CD4-positive, alpha-beta memory T cell (primary cell): ENCODE data around the gene STIM1. TPM values are rescaled to one million over a fixed set of nuclear protein-coding genes. Genes with fewer than 3 reads are reported as not detected.
A peak's percentile ranks its signal among the peaks of the same experiment; 100 is the strongest.

Experiments
- CTCF ChIA-PET: fragments of 350-600 bp; sonication (Branson Sonifier 250); formaldehyde crosslinking; loops from one replicate; lab custom pipeline; 2021; ENCODE audit warnings: inconsistent platforms; ENCODE audit not compliant: partially characterized antibody; lab: Charles Lee
- POLR2A ChIA-PET: fragments of 350-600 bp; sonication (Branson Sonifier 250); formaldehyde crosslinking; loops from one replicate; lab custom pipeline; 2021; ENCODE audit not compliant: partially characterized antibody; lab: Charles Lee
- DNase-seq, 5 donors: peaks; one replicate each; pipeline versions ENCODE4 v3.0.0 to v3.0.0-alpha.2; 2020 to 2022; ENCODE audit warnings: mixed read lengths in 1 of 5
- H3K27ac ChIP-seq: one replicate; pipeline ENCODE4 v1.7.0; 2013; ENCODE audit warnings: low read depth, low read length
- H3K27me3 ChIP-seq: 2 replicates; pipeline ENCODE4 v1.7.0; 2013; ENCODE audit warnings: mild to moderate bottlenecking, low read length, moderate library complexity; ENCODE audit not compliant: insufficient read depth
- H3K36me3 ChIP-seq: 2 replicates; pipeline ENCODE4 v1.7.0; 2013; ENCODE audit warnings: mild to moderate bottlenecking, low read length, moderate library complexity; ENCODE audit not compliant: insufficient read depth
- H3K4me1 ChIP-seq: 2 replicates; pipeline ENCODE4 v1.7.0; 2013; ENCODE audit warnings: mild to moderate bottlenecking, low read length, moderate library complexity; ENCODE audit not compliant: insufficient read depth
- H3K4me3 ChIP-seq, 2 donors: one replicate each; pipeline ENCODE4 v1.7.0; 2013; ENCODE audit warnings: low read length in 2 of 2, mild to moderate bottlenecking in 1 of 2
- H3K9me3 ChIP-seq, 2 donors: one replicate each; pipeline ENCODE4 v1.7.0; 2013; ENCODE audit warnings: low read length in 2 of 2, control low read depth in 1 of 2; ENCODE audit not compliant: control insufficient read depth in 1 of 2
- H3K27ac Mint-ChIP-seq, 7 donors: one replicate each; pipeline ENCODE4 v1.8.0; 2020 to 2021; ENCODE audit warnings: mixed read lengths in 7 of 7, mild to moderate bottlenecking in 6 of 7, inconsistent platforms in 3 of 7, moderate library complexity in 3 of 7
- H3K27me3 Mint-ChIP-seq, 2 donors: one replicate each; pipeline ENCODE4 v1.8.0; 2020 to 2021; ENCODE audit warnings: mixed read lengths in 2 of 2
- H3K36me3 Mint-ChIP-seq, 2 donors: one replicate each; pipeline ENCODE4 v1.8.0; 2020 to 2021; ENCODE audit warnings: mixed read lengths in 2 of 2, inconsistent platforms in 1 of 2, mild to moderate bottlenecking in 1 of 2
- H3K4me1 Mint-ChIP-seq, 4 donors: one replicate each; pipeline ENCODE4 v1.8.0; 2020 to 2021; ENCODE audit warnings: mixed read lengths in 4 of 4, mild to moderate bottlenecking in 1 of 4
- H3K4me3 Mint-ChIP-seq, 8 donors: one replicate each; pipeline ENCODE4 v1.8.0; 2020 to 2021; ENCODE audit warnings: mixed read lengths in 8 of 8, mild to moderate bottlenecking in 7 of 8, moderate library complexity in 6 of 8, inconsistent platforms in 3 of 8
- H3K9me3 Mint-ChIP-seq, 8 donors: one replicate each; pipeline ENCODE4 v1.8.0; 2020 to 2021; ENCODE audit warnings: mixed read lengths in 8 of 8, mild to moderate bottlenecking in 5 of 8, inconsistent platforms in 3 of 8, moderate library complexity in 1 of 8
- intact Hi-C: fragments of 100-400 bp; cut with micrococcal nuclease; formaldehyde crosslinking; loops from one replicate; pipeline ENCODE4 v1.15.1; 2023
- polyA plus RNA-seq, 2 donors: library from polyadenylated mRNA; unstranded; fragments of 300-500 nt; fragmentation: Illumina TruSeq; gene quantifications; one replicate each; pipeline ENCODE4 v1.2.3, GENCODE V29; 2021
- total RNA-seq, 2 experiments: library from RNA; stranded (reverse); gene quantifications; one replicate each; pipeline ENCODE4 v1.2.3, GENCODE V29; 2021

The STIM1 gene
- total and polyA plus RNA-seq, 4 experiments from 2014 or later = 27.7 to 87.4 (median 65.5) TPM

GRCh38 chr11:4026389-4026788 lies 170.9 kb downstream of the STIM1 start:
- POLR2A ChIA-PET = interaction anchor here (0.8 kb wide), 1 partner anchor 11 kb away, joined by 4 read pairs; no protein-coding TSS in a partner anchor
- H3K4me3 ChIP-seq = no peak overlapping the region
- no peak overlapping the region for H3K27ac ChIP-seq
- no peaks in the 10 kb centered on the region for H3K27me3 ChIP-seq
- peaks cover 0 to 6% (median 0%) of the 10 kb centered on the region in 8 donors for H3K9me3 Mint-ChIP-seq
- H3K27ac Mint-ChIP-seq = no peak overlapping the region
- intact Hi-C loops = no loop called here
- no peaks in the 10 kb centered on the region for H3K27me3 Mint-ChIP-seq
- H3K36me3 ChIP-seq = peaks cover 20% of the 10 kb centered on the region
- H3K4me1 ChIP-seq = no peaks in the 10 kb centered on the region
- H3K4me1 Mint-ChIP-seq = peaks cover 8 to 26% (median 17%) of the 10 kb centered on the region in 4 donors
- H3K9me3 ChIP-seq = no peaks in the 10 kb centered on the region
- H3K4me3 Mint-ChIP-seq = no peak overlapping the region
- no peak for DNase-seq
- CTCF ChIA-PET = interaction anchor here (1.4 to 2.9 kb wide), 2 partner anchors 46 to 171 kb away, joined by 7 to 19 read pairs; partner anchors contain the start of gene STIM1
- peaks cover 51 to 56% of the 10 kb centered on the region in 2 donors for H3K36me3 Mint-ChIP-seq

- Histone ChIP-seq H3K27ac (no peak overlapping the region), H3K4me3 (no peak overlapping the region), H3K9me3 (no peaks in the 10 kb centered on the region), H3K27me3 (no peaks in the 10 kb centered on the region), H3K36me3 (peaks cover 20% of the 10 kb centered on the region), H3K4me1 (no peaks in the 10 kb centered on the region)
- H3K9me3 Mint-ChIP-seq = peaks cover 0 to 16% (median 0%) of the 10 kb centered on the region in 8 donors
- ChIA-PET POLR2A (no interaction called here), CTCF (interaction anchor here (1.1 kb wide), 1 partner anchor 45 kb away, joined by 4 read pairs; no protein-coding TSS in a partner anchor)
- peaks cover 58 to 61% of the 10 kb centered on the region in 2 donors for H3K36me3 Mint-ChIP-seq
- no peaks in the 10 kb centered on the region for H3K27me3 Mint-ChIP-seq
- peak overlapping the region in 3 of 7 donors; percentile 17 to 36 (median 32) for H3K27ac Mint-ChIP-seq
- H3K4me3 Mint-ChIP-seq = no peak overlapping the region
- no peak for DNase-seq
- intact Hi-C loops = no loop called here
- peaks cover 6 to 20% (median 14%) of the 10 kb centered on the region in 4 donors for H3K4me1 Mint-ChIP-seq
Observed at GRCh38 chr11:4027746-4028145, 172.3 kb downstream of the STIM1 start.

GRCh38 chr11:4030197-4030596 lies 174.7 kb downstream of the STIM1 start:
- peaks cover 49 to 50% of the 10 kb centered on the region in 2 donors for H3K36me3 Mint-ChIP-seq
- no peaks in the 10 kb centered on the region for H3K27me3 ChIP-seq
- no peaks in the 10 kb centered on the region for H3K4me1 ChIP-seq
- H3K9me3 Mint-ChIP-seq = peaks cover 0 to 16% (median 4%) of the 10 kb centered on the region in 8 donors
- peaks cover 16 to 24% (median 17%) of the 10 kb centered on the region in 4 donors for H3K4me1 Mint-ChIP-seq
- POLR2A ChIA-PET = no interaction called here
- no peak overlapping the region for H3K4me3 ChIP-seq
- CTCF ChIA-PET = no interaction called here
- H3K27ac Mint-ChIP-seq = peak overlapping the region in 1 of 7 donors; percentile 13
- H3K27me3 Mint-ChIP-seq = no peaks in the 10 kb centered on the region
- no peak for DNase-seq
- H3K9me3 ChIP-seq = no peaks in the 10 kb centered on the region
- no peak overlapping the region for H3K27ac ChIP-seq
- intact Hi-C loops = no loop called here
- H3K4me3 Mint-ChIP-seq = no peak overlapping the region
- peaks cover 8% of the 10 kb centered on the region for H3K36me3 ChIP-seq

GRCh38 chr11:4032097-4032496 lies 176.6 kb downstream of the STIM1 start:
- POLR2A ChIA-PET = no interaction called here
- H3K27me3 Mint-ChIP-seq = no peaks in the 10 kb centered on the region
- no peaks in the 10 kb centered on the region for H3K36me3 ChIP-seq
- CTCF ChIA-PET = interaction anchor here (0.6 kb wide), 1 partner anchor 40 kb away, joined by 3 read pairs; no protein-coding TSS in a partner anchor
- no peaks in the 10 kb centered on the region for H3K27me3 ChIP-seq
- peaks cover 0 to 10% (median 6%) of the 10 kb centered on the region in 8 donors for H3K9me3 Mint-ChIP-seq
- no peak overlapping the region for H3K4me3 Mint-ChIP-seq
- H3K27ac ChIP-seq = no peak overlapping the region
- H3K36me3 Mint-ChIP-seq = peaks cover 36% of the 10 kb centered on the region in 2 donors
- no peaks in the 10 kb centered on the region for H3K9me3 ChIP-seq
- H3K4me3 ChIP-seq = no peak overlapping the region
- intact Hi-C loops = no loop called here
- H3K4me1 ChIP-seq = no peaks in the 10 kb centered on the region
- H3K4me1 Mint-ChIP-seq = peaks cover 26 to 37% (median 29%) of the 10 kb centered on the region in 4 donors
- no peak for DNase-seq
- H3K27ac Mint-ChIP-seq = no peak overlapping the region

GRCh38 chr11:4035985-4036384 lies 180.5 kb downstream of the STIM1 start:
- intact Hi-C loops = no loop called here
- no peak overlapping the region for H3K4me3 Mint-ChIP-seq
- ChIA-PET POLR2A (interaction anchor here (1.6 kb wide), 1 partner anchor 181 kb away, joined by 5 read pairs; no protein-coding TSS in a partner anchor), CTCF (no interaction called here)
- no peaks in the 10 kb centered on the region for H3K4me1 ChIP-seq
- H3K4me1 Mint-ChIP-seq = peaks cover 24 to 45% (median 35%) of the 10 kb centered on the region in 4 donors
- H3K9me3 ChIP-seq = no peaks in the 10 kb centered on the region
- H3K36me3 ChIP-seq = no peaks in the 10 kb centered on the region
- H3K4me3 ChIP-seq = no peak overlapping the region
- H3K27ac ChIP-seq = no peak overlapping the region
- no peak for DNase-seq
- H3K27me3 ChIP-seq = no peaks in the 10 kb centered on the region
- H3K27me3 Mint-ChIP-seq = no peaks in the 10 kb centered on the region
- peak overlapping the region in 4 of 7 donors; percentile 6 to 68 (median 22) for H3K27ac Mint-ChIP-seq
- H3K36me3 Mint-ChIP-seq = peaks cover 26 to 37% of the 10 kb centered on the region in 2 donors
- H3K9me3 Mint-ChIP-seq = peaks cover 0 to 10% (median 6%) of the 10 kb centered on the region in 8 donors

- Histone ChIP-seq H3K36me3 (no peaks in the 10 kb centered on the region), H3K4me1 (peaks cover under 1% of the 10 kb centered on the region), H3K4me3 (no peak overlapping the region), H3K27ac (no peak overlapping the region), H3K27me3 (no peaks in the 10 kb centered on the region), H3K9me3 (no peaks in the 10 kb centered on the region)
- DNase-seq = no peak
- POLR2A ChIA-PET = no interaction called here
- H3K27ac Mint-ChIP-seq = no peak overlapping the region
- no peaks in the 10 kb centered on the region for H3K27me3 Mint-ChIP-seq
- intact Hi-C loops = no loop called here
- CTCF ChIA-PET = interaction anchor here (1.1 to 1.9 kb wide), 3 partner anchors 24 to 190 kb away, joined by 3 to 9 read pairs (median 5); partner anchors contain the start of gene STIM1
- H3K4me1 Mint-ChIP-seq = peaks cover 30 to 53% (median 43%) of the 10 kb centered on the region in 4 donors
- H3K9me3 Mint-ChIP-seq = peaks cover 0 to 3% (median 1%) of the 10 kb centered on the region in 8 donors
- H3K4me3 Mint-ChIP-seq = no peak overlapping the region
- H3K36me3 Mint-ChIP-seq = peaks cover 15 to 17% of the 10 kb centered on the region in 2 donors
Observed at GRCh38 chr11:4039011-4039410, 183.5 kb downstream of the STIM1 start.

- H3K9me3 Mint-ChIP-seq = peaks cover 0 to 3% (median 0%) of the 10 kb centered on the region in 8 donors
- no peak overlapping the region for H3K4me3 Mint-ChIP-seq
- Histone ChIP-seq H3K9me3 (no peaks in the 10 kb centered on the region), H3K36me3 (no peaks in the 10 kb centered on the region), H3K4me3 (no peak overlapping the region), H3K27ac (no peak overlapping the region), H3K4me1 (peaks cover 10% of the 10 kb centered on the region), H3K27me3 (no peaks in the 10 kb centered on the region)
- H3K27ac Mint-ChIP-seq = peak overlapping the region in 5 of 7 donors; percentile 4 to 71 (median 31)
- peaks cover 9 to 14% of the 10 kb centered on the region in 2 donors for H3K36me3 Mint-ChIP-seq
- H3K27me3 Mint-ChIP-seq = no peaks in the 10 kb centered on the region
- H3K4me1 Mint-ChIP-seq = peaks cover 34 to 53% (median 46%) of the 10 kb centered on the region in 4 donors
- POLR2A ChIA-PET = no interaction called here
- CTCF ChIA-PET = interaction anchor here (1.7 kb wide), 1 partner anchor 191 kb away, joined by 6 read pairs; no protein-coding TSS in a partner anchor
- intact Hi-C loops = no loop called here
- DNase-seq = no peak
Observed at GRCh38 chr11:4040461-4040860, 185.0 kb downstream of the STIM1 start.
